Urinary bladder (tissue), 4 donors: ENCODE measurements around the gene PEAR1. TPM values are rescaled to one million over a fixed set of nuclear protein-coding genes. Genes with fewer than 3 reads are reported as not detected.

ENCODE experiments used
- DNase-seq: peaks from one replicate; pipeline ENCODE4 v3.0.0-alpha.2; 2015; ENCODE audit errors: extremely low spot score
- H3K27ac ChIP-seq: one replicate; pipeline ENCODE4 v1.5.1; 2013; ENCODE audit warnings: low read depth, mild to moderate bottlenecking, moderate library complexity
- H3K36me3 ChIP-seq: one replicate; pipeline ENCODE4 v1.6.1; 2013; ENCODE audit warnings: mild to moderate bottlenecking, moderate library complexity; ENCODE audit not compliant: insufficient read depth
- H3K4me1 ChIP-seq: one replicate; pipeline ENCODE4 v1.6.1; 2013; ENCODE audit warnings: mild to moderate bottlenecking, moderate library complexity; ENCODE audit not compliant: insufficient read depth
- H3K4me3 ChIP-seq: one replicate; pipeline ENCODE4 v1.5.1; 2013; ENCODE audit warnings: low read depth, low read length
- WGBS: extraction: QIAGEN DNeasy Blood & Tissue Kit; methylation state at CpG from one replicate; pipeline ENCODE4 v1.1.7; 2013; 5-methylcytosine and 5-hydroxymethylcytosine counted together
- polyA plus RNA-seq: library from polyadenylated mRNA; stranded (reverse); fragments of 200-250 nt; gene quantifications from one replicate; pipeline ENCODE4 v1.2.3, GENCODE V29; 2013
- small RNA-seq: library from RNA; depleted of rRNA; stranded (forward); fragments of <200 nt; gene quantifications from one replicate; pipeline ENCODE3, GENCODE V24; 2014
- total RNA-seq: library from RNA; depleted of rRNA; stranded (reverse); fragments of >200 nt; gene quantifications from one replicate; pipeline ENCODE4 v1.2.3, GENCODE V29; 2014
- donor health status: healthy with polysubstance abuse.
- donor health status: healthy.

PEAR1 gene
- total and polyA plus RNA-seq, 2 donors: 9.3 to 13.1 TPM

GRCh38 chr1:156958247-156958714, 64.8 kb downstream of the PEAR1 start:
- WGBS: 64% methylated on average over 2 of the region's 2 CpGs
- H3K4me1 ChIP-seq: no peaks in the 10 kb centered on the region
- peaks cover 3% of the 10 kb centered on the region for H3K36me3 ChIP-seq
- DNase-seq: no peak
- no peak overlapping the region for H3K4me3 ChIP-seq
- no peak overlapping the region for H3K27ac ChIP-seq

GRCh38 chr1:156959414-156959813, 65.9 kb downstream of the PEAR1 start:
- no peak overlapping the region for H3K27ac ChIP-seq
- WGBS: 50% methylated on average over 2 of the region's 2 CpGs
- DNase-seq: no peak
- peaks cover 3% of the 10 kb centered on the region for H3K36me3 ChIP-seq
- no peaks in the 10 kb centered on the region for H3K4me1 ChIP-seq
- no peak overlapping the region for H3K4me3 ChIP-seq

GRCh38 chr1:156959925-156960324, 66.4 kb downstream of the PEAR1 start:
- no peak for DNase-seq
- H3K4me3 ChIP-seq: no peak overlapping the region
- no peaks in the 10 kb centered on the region for H3K4me1 ChIP-seq
- H3K27ac ChIP-seq: no peak overlapping the region
- 93% methylated on average over 6 of the region's 6 CpGs for WGBS
- H3K36me3 ChIP-seq: peaks cover 3% of the 10 kb centered on the region

GRCh38 chr1:156961709-156962108, 68.2 kb downstream of the PEAR1 start:
- H3K36me3 ChIP-seq: peaks cover 2% of the 10 kb centered on the region
- 72% methylated on average over 4 of the region's 4 CpGs for WGBS
- DNase-seq: no peak
- H3K4me3 ChIP-seq: no peak overlapping the region
- no peaks in the 10 kb centered on the region for H3K4me1 ChIP-seq
- no peak overlapping the region for H3K27ac ChIP-seq

- no peak for DNase-seq
- H3K4me3 ChIP-seq: no peak overlapping the region
- no peak overlapping the region for H3K27ac ChIP-seq
- H3K4me1 ChIP-seq: no peaks in the 10 kb centered on the region
- WGBS: 39% methylated on average over 3 of the region's 3 CpGs
- peaks cover 3% of the 10 kb centered on the region for H3K36me3 ChIP-seq
Measured at GRCh38 chr1:156963621-156964020, 70.1 kb downstream of the PEAR1 start.

- 96% methylated on average over 2 of the region's 2 CpGs for WGBS
- DNase-seq: no peak
- H3K27ac ChIP-seq: no peak overlapping the region
- H3K4me1 ChIP-seq: no peaks in the 10 kb centered on the region
- H3K36me3 ChIP-seq: peaks cover 3% of the 10 kb centered on the region
- no peak overlapping the region for H3K4me3 ChIP-seq
Measured at GRCh38 chr1:156964441-156964840, 70.9 kb downstream of the PEAR1 start.

Small RNA genes lying within 50 kb of the gene (small RNA-seq; reads per million reads assigned to genes)
- gene MIR765: 0.09 reads per million

Other genes starting within 250 kb of the PEAR1 start
- 35.7 TPM for gene NES, start 216.3 kb upstream of the PEAR1 start, total RNA-seq
- gene NES, start 216.3 kb upstream of the PEAR1 start, polyA plus RNA-seq: 38.2 TPM
- 37.9 TPM for gene CRABP2, start 188.1 kb upstream of the PEAR1 start, total RNA-seq
- 25.3 TPM for gene CRABP2, start 188.1 kb upstream of the PEAR1 start, polyA plus RNA-seq
- 11.4 TPM for gene METTL25B, start 165.2 kb upstream of the PEAR1 start, total RNA-seq
- gene METTL25B, start 165.2 kb upstream of the PEAR1 start, polyA plus RNA-seq: 32.6 TPM
- gene ISG20L2, start 165.0 kb upstream of the PEAR1 start, total RNA-seq: 12.5 TPM
- gene ISG20L2, start 165.0 kb upstream of the PEAR1 start, polyA plus RNA-seq: 22.8 TPM
- 25.8 TPM for gene MRPL24, start 152.6 kb upstream of the PEAR1 start, total RNA-seq
- gene MRPL24, start 152.6 kb upstream of the PEAR1 start, polyA plus RNA-seq: 115 TPM
- 74.8 TPM for gene HDGF, start 142.0 kb upstream of the PEAR1 start, total RNA-seq
- gene HDGF, start 142.0 kb upstream of the PEAR1 start, polyA plus RNA-seq: 113 TPM
- 17.7 TPM for gene PRCC, start 126.2 kb upstream of the PEAR1 start, total RNA-seq
- gene PRCC, start 126.2 kb upstream of the PEAR1 start, polyA plus RNA-seq: 49.5 TPM
- gene SH2D2A, start 76.9 kb upstream of the PEAR1 start, total RNA-seq: not detected
- 0.70 TPM for gene SH2D2A, start 76.9 kb upstream of the PEAR1 start, polyA plus RNA-seq
- 0.11 TPM for gene INSRR, start 34.6 kb upstream of the PEAR1 start, total RNA-seq
- 0.04 TPM for gene INSRR, start 34.6 kb upstream of the PEAR1 start, polyA plus RNA-seq
- gene NTRK1, start 32.9 kb upstream of the PEAR1 start, total RNA-seq: 0.37 TPM
- gene NTRK1, start 32.9 kb upstream of the PEAR1 start, polyA plus RNA-seq: 1.0 TPM
- 0.16 TPM for gene LRRC71, start 26.9 kb downstream of the PEAR1 start, total RNA-seq
- not detected for gene LRRC71, start 26.9 kb downstream of the PEAR1 start, polyA plus RNA-seq
- gene ARHGEF11, start 152.0 kb downstream of the PEAR1 start, total RNA-seq: 28.7 TPM
- 23.8 TPM for gene ARHGEF11, start 152.0 kb downstream of the PEAR1 start, polyA plus RNA-seq
- not detected for gene ETV3L, start 206.1 kb downstream of the PEAR1 start, total RNA-seq
- gene ETV3L, start 206.1 kb downstream of the PEAR1 start, polyA plus RNA-seq: not detected
- gene ETV3, start 244.7 kb downstream of the PEAR1 start, total RNA-seq: 24.9 TPM
- 12.4 TPM for gene ETV3, start 244.7 kb downstream of the PEAR1 start, polyA plus RNA-seq